GM12801 (cell line): ENCODE results near the gene PRPF6.

ENCODE experiments used
- CTCF ChIP-seq: IDR thresholded peaks from one replicate; pipeline ENCODE4 v1.5.1; 2011; ENCODE audit warnings: control low read depth; ENCODE audit not compliant: insufficient read length; ENCODE audit errors: extremely low read depth

Gene PRPF6

GRCh38 chr20:64042054-64042781 lies 61.3 kb downstream of the PRPF6 start:
- no peak for TF ChIP-seq CTCF

DNA sequence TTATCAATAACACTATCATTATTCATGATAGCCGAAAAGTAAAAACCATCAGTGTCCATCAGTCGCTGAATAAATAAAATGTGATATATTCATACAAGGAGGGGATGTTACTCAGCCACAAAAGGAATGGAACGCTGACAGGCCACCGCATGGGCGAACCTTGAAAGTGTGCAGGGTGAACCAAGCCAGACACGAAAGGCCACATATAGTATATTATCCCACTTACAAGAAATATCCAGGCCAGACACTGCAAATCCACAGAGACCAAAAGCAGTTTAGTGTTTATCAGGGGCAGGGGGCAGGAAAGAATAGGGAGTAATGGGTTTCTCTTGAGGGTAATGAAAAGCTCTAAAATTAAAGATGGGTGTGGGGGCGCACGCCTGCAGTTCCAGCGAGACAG lies 62.8 kb downstream of the PRPF6 start:
- TF ChIP-seq CTCF = no peak

DNA sequence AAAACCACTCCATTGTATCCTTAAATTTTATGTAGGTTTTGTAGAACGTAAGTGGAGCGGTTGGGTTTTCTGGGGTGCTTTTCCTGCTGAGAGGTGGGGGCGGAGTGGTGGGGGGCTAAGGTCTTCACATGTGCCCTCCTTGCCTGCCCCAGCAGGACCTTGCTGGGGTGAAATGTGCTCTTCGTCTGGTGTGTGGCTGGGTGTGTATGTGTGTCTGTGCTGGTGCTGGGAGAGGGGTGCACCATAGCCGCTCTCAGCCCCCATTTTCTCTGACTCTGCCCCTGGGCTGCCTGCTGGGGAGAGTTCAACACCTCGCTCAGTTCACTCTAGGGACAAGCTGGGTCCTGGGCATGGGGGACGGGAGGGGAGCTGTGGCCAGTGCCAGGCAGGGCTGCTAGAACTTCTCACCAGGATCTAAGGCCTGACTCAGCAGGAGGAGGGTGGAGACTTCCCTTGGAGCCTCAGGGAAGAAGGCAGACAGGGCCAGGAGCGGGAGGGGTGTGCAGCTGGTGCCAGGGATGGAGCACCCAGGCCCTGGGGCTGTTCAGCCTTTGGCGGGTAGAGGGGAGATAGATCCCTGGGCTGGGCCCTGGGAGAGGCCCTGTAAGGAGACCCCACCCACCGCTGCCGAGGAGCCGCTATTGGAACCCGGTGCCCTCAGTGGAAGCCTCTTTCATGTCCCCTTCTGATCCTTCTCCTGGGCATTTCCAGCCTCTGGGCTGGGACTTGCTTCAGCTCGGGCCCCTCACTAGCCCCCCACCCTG lies 63.7 kb downstream of the PRPF6 start:
- TF ChIP-seq CTCF = no peak

DNA sequence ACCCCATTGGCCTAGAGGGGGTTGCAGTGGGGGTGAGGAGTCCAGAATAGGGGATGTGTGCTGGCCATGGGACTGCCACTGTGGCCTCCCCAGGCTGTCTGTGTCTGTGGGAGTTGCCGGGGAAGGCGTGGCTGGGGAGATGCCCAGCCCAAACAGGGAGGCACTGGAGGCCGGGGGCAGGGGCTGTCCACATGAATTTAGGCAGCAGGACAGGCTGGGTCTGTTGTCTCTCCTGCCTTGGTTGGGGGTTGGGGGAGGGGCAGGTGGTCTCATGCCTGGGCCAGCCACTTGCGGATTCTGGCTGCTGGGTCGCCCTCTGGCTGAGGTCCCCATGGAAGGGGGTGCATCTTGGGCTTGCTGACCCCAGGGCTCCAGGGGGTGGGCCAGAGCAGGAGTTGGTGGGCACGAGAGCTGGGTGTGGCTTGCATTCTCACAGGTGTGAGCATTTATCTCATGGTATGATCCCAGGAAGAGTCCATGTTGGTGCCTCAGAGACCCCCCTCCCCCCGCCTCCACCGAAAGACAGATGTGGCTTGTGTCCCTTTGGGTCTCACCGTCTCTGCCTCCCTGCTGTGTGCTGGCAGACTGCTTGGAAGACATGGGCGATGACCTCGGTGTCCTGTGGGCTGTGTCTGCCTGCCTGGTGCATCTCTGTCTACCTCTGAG lies 64.5 kb downstream of the PRPF6 start:
- no peak for TF ChIP-seq CTCF

- no peak for TF ChIP-seq CTCF
These were observed 66.1 kb downstream of the PRPF6 start for GRCh38 chr20:64047046-64047389.

DNA sequence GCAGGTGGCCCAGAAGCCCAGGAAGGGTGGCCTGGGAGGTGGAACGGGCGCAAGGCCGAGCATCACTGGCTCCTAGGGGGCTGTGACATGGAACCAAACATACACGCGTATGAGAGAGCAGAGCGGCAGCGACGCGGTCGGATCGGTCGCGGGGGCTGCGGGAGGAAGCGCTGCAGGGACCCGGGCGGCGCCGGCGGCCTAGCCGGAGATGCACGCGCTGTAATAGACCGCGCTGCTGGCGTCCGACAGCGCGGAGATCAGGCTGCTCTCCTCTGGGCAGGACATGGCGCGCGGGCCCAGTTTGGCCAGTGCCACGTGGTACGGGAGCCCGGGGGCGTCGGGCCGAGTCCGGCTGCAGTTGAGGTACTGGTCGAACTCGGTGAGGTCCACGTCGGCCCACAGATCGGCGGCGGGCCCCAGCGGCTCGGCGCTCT lies 67.1 kb downstream of the PRPF6 start:
- no peak for TF ChIP-seq CTCF

DNA sequence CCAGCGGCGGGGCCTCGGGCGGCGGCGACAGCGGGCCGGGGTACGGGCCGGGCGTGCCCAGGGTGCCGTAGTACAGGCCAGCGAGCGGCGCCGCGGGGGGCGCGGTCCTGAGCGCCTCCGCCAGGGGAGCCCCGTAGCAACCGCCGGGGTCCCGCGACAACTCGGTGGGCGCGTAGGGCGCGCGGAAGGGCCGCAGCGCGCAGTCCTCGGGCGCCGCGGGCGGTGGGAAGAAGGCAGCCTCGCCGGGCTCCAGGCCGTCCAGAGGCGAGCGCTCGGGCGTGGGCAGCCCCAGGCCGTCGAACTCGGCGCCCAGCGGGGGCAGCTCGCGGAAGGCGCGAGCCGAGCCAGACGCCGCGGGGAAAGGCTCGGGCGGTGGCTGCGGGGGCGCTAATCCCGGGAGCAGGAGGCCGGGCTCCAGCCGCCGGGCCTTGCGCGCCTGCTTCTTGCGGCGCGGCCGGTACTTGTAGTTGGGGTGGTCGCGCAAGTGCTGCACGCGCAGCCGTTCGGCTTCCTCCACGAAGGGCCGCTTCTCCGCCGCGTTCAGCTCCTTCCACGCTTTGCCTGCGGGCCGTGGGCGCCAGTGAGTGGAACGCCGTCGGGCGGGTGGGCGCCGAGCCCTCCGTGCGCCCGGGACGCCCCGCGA lies 67.6 kb downstream of the PRPF6 start:
- no peak for TF ChIP-seq CTCF
